ENCODE data around the gene LHCGR.

DNA sequence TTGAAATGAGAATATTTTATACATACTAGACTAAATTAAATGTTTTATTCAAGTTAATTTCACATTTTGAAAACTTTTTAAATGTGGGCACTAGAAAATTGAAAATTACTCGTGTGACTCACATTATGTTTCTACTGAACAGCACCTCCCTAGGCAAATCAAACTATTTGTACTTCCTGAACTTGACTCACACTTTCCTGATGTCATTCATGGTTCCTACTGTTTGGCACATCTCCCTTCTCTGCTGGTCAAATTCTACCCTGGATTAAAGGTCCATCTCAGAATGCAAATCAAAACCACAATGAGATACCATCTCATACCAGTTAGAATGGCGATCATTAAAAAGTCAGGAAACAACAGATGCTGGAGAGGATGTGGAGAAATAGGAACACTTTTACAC, 16.7 kb downstream of the LHCGR start:
- TF ChIP-seq, protein P1, sequence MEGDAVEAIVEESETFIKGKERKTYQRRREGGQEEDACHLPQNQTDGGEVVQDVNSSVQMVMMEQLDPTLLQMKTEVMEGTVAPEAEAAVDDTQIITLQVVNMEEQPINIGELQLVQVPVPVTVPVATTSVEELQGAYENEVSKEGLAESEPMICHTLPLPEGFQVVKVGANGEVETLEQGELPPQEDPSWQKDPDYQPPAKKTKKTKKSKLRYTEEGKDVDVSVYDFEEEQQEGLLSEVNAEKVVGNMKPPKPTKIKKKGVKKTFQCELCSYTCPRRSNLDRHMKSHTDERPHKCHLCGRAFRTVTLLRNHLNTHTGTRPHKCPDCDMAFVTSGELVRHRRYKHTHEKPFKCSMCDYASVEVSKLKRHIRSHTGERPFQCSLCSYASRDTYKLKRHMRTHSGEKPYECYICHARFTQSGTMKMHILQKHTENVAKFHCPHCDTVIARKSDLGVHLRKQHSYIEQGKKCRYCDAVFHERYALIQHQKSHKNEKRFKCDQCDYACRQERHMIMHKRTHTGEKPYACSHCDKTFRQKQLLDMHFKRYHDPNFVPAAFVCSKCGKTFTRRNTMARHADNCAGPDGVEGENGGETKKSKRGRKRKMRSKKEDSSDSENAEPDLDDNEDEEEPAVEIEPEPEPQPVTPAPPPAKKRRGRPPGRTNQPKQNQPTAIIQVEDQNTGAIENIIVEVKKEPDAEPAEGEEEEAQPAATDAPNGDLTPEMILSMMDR (IDR thresholded peaks at IDR 0.05; ENCODE audit: poor library complexity), result no peak
- no peak for TF ChIP-seq EZH2 (IDR thresholded peaks at IDR 0.05; ENCODE audit: borderline replicate concordance)

Measured in hepatocyte (in vitro differentiated cells).